HG03575 (cell line): ENCODE results near the gene FLOT2.
"Not testable (repeated sequence)": the region's sequence is repeated elsewhere in the genome, so short reads cannot be mapped to it uniquely, and the experiment has no call there.

Experiments
- ATAC-seq: cut with Tn5 transposase; IDR thresholded peaks from one replicate; pipeline ENCODE4 v1.9.1; 2021; ENCODE audit not compliant: unreplicated experiment, insufficient number of reproducible peaks, low FRiP score; ENCODE audit errors: extremely low read depth

Gene FLOT2

GRCh38 chr17:28857905-28858800 is 39.4 kb downstream of the FLOT2 start:
- no peak for ATAC-seq

- no peak for ATAC-seq
Measured at GRCh38 chr17:28856028-28856574, 41.4 kb downstream of the FLOT2 start.

- no peak for ATAC-seq
Measured at GRCh38 chr17:28855336-28855679, 42.2 kb downstream of the FLOT2 start.

GRCh38 chr17:28854457-28855335 is 42.8 kb downstream of the FLOT2 start, which contains the start of gene ERAL1:
Gene ERAL1, plus strand, starts transcription at chr17:28855016. Its CDS starts 19 bp downstream, at chr17:28855035.
- ATAC-seq = no peak

- no peak for ATAC-seq
Measured at GRCh38 chr17:28853295-28853694, 44.2 kb downstream of the FLOT2 start.

- ATAC-seq = no peak
Measured at GRCh38 chr17:28849281-28849680, 48.3 kb downstream of the FLOT2 start.

GRCh38 chr17:28848667-28849066 is 48.9 kb downstream of the FLOT2 start:
- not testable (repeated sequence) for ATAC-seq

- not testable (repeated sequence) for ATAC-seq
Measured at GRCh38 chr17:28846699-28847098, 50.8 kb downstream of the FLOT2 start.

GRCh38 chr17:28846231-28846630 is 51.3 kb downstream of the FLOT2 start:
- ATAC-seq = no peak

GRCh38 chr17:28843816-28844148 is 53.8 kb downstream of the FLOT2 start:
- ATAC-seq = no peak

- ATAC-seq = no peak
Measured at GRCh38 chr17:28842282-28843012, 55.1 kb downstream of the FLOT2 start, which contains the start of gene FAM222B. Gene FAM222B, minus strand, starts transcription at chr17:28842790. Its CDS starts 76,123 bp downstream, at chr17:28766667.

GRCh38 chr17:28841901-28842281 is 55.6 kb downstream of the FLOT2 start:
- ATAC-seq = no peak

GRCh38 chr17:28839221-28839620 is 58.3 kb downstream of the FLOT2 start:
- ATAC-seq = no peak

- not testable (repeated sequence) for ATAC-seq
Measured at GRCh38 chr17:28836541-28836940, 61.0 kb downstream of the FLOT2 start.

- ATAC-seq = no peak
Measured at GRCh38 chr17:28834420-28834819, 63.1 kb downstream of the FLOT2 start.
